ENCODE measurements around the gene S1PR5.

The S1PR5 gene

DNA sequence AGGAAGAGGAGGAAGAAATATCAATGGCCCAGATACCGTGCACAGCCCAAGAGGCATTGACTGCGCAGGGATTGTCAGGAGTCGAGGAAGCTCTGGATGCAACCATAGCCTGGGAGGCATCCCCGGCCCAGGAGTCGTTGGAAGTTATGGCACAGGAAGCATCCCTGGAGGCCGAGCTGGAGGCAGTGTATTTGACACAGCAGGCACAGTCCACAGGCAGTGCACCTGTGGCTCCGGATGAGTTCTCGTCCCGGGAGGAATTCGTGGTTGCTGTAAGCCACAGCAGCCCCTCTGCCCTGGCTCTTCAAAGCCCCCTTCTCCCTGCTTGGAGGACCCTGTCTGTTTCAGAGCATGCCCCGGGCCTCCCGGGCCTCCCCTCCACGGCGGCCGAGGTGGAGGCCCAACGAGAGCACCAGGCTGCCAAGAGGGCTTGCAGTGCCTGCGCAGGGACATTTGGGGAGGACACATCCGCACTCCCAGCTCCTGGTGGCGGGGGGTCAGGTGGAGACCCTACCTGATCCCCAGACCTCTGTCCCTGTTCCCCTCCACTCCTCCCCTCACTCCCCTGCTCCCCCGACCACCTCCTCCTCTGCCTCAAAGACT lies 50.0 kb downstream of the S1PR5 start:
- DNase-seq (ENCODE audit: low read depth) = no peak

DNA sequence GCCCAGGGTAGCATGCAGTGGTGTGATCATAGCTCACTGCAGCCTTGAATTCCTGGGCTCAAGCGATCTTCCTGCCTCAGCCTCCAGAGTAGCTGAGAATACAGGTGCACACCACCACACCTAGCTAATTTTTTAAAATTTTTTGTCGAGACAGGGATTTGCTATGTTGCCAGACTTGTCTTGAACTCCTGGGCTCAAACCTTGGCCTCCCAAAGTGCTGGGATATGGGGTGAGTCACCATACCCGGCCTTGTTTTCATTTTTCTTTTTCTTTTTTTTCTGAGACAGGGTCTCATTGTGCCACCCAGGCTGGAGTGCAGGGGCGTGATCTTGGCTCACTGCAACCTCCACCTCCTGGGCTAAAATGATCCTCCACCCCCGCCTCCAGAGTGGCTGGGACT lies 52.8 kb downstream of the S1PR5 start:
- DNase-seq (ENCODE audit: low read depth) = no peak

Data from stimulated activated CD4-positive, alpha-beta T cell treated with anti-CD3 and anti-CD28 coated beads, Interleukin-2, amount 100 ng/mL, for 4 hours (primary cell).